ENCODE measurements around the gene EFCAB11.

- TF ChIP-seq CBX5 (IDR thresholded peaks at IDR 0.05; ENCODE audit: low read depth, low read length) (no peak), CTCF (IDR thresholded peaks at IDR 0.05; ENCODE audit: control extremely low read depth in 1 of 3, insufficient read depth in 1 of 3, low read depth in 1 of 3, low read length in 3 of 3) (no peak), SIN3A (conservative IDR thresholded peaks at IDR 0.05 in 1 of 2, IDR thresholded peaks at IDR 0.05 in 1 of 2; ENCODE audit: low read depth in 1 of 2, low read length in 2 of 2) (no peak), EZH2 (IDR thresholded peaks at IDR 0.05; ENCODE audit: low read depth, low read length, severe bottlenecking) (no peak), CHD2 (IDR thresholded peaks at IDR 0.05; ENCODE audit: low read length) (no peak), CEBPB (IDR thresholded peaks at IDR 0.05; ENCODE audit: low read depth, low read length) (no peak), ATF3 (IDR thresholded peaks at IDR 0.05; ENCODE audit: insufficient read depth, low read depth, low read length) (no peak)
These were observed 160.4 kb downstream of the EFCAB11 start for GRCh38 chr14:89794096-89794495.
